Transverse colon (tissue), 4 donors: ENCODE data around the gene CHTF18. TPM values are rescaled to one million over a fixed set of nuclear protein-coding genes. Genes with fewer than 3 reads are reported as not detected.

Experiments used
- DNase-seq: peaks from one replicate; pipeline ENCODE4 v3.0.0-alpha.2; 2019
- H3K27ac ChIP-seq, 4 donors: fragments of 200-600 bp; sonication (generic); 2 replicates each; pipeline ENCODE4 v1.5.1; 2016 to 2018; ENCODE audit warnings: inconsistent platforms in 4 of 4
- H3K27me3 ChIP-seq: fragments of 200-600 bp; sonication (generic); 2 replicates; pipeline ENCODE4 v1.5.1; 2017; ENCODE audit warnings: inconsistent platforms
- H3K36me3 ChIP-seq, 4 donors: fragments of 200-600 bp; sonication (generic); 2 replicates each; pipeline ENCODE4 v1.5.1; 2017 to 2019; ENCODE audit warnings: inconsistent platforms in 4 of 4
- H3K4me1 ChIP-seq, 4 donors: fragments of 200-600 bp; sonication (generic); 2 replicates each; pipeline ENCODE4 v1.5.1; 2017 to 2020; ENCODE audit warnings: inconsistent platforms in 4 of 4
- H3K4me3 ChIP-seq, 4 donors: fragments of 200-600 bp; sonication (generic); 1 replicate in 1 of 4; 2 replicates in 3 of 4; pipeline versions ENCODE4 v1.5.1 to v1.6.1; 2017 to 2019; ENCODE audit warnings: inconsistent platforms in 4 of 4
- H3K9me3 ChIP-seq, 2 donors: fragments of 200-600 bp; sonication (generic); 2 replicates each; pipeline ENCODE4 v1.5.1; 2017 to 2019; ENCODE audit warnings: inconsistent platforms in 2 of 2
- CTCF ChIP-seq, 5 experiments: fragments of 200-600 bp in 3 of 5; fragments of 450-650 bp in 2 of 5; sonication (generic) in 3 of 5; IDR thresholded peaks; 1 replicate in 2 of 5; 2 replicates in 3 of 5; pipeline ENCODE4 v1.5.1; 2016 to 2017; ENCODE audit warnings: antibody characterized with exemption in 5 of 5, inconsistent platforms in 3 of 5, mild to moderate bottlenecking in 2 of 5, moderate library complexity in 1 of 5
- EP300 ChIP-seq: sonication (generic); formaldehyde crosslinking; IDR thresholded peaks from one replicate; pipeline ENCODE4 v1.6.1; 2017; ENCODE audit warnings: antibody characterized with exemption, low read depth
- POLR2A ChIP-seq: fragments of 450-650 bp; IDR thresholded peaks from one replicate; pipeline ENCODE4 v1.6.1; 2016; ENCODE audit warnings: antibody characterized with exemption, mild to moderate bottlenecking, moderate library complexity
- POLR2AphosphoS5 ChIP-seq, 3 donors: sonication (generic); formaldehyde crosslinking; IDR thresholded peaks; one replicate each; pipeline ENCODE4 v1.6.1; 2016; ENCODE audit warnings: antibody characterized with exemption in 3 of 3
- WGBS, 2 donors: methylation state at CpG; one replicate each; pipeline ENCODE4 v1.1.5; 2018; ENCODE audit warnings: low coverage in 1 of 2; 5-methylcytosine and 5-hydroxymethylcytosine counted together
- in situ Hi-C, 4 donors: fragments of 200-750 bp; cut with MboI; loops; one replicate each; pipeline versions ENCODE4 v1.15.0 to v1.15.1; 2017; ENCODE audit warnings: low sequenced_read_pairs in 3 of 4, low pct_ligation_motif_present in 1 of 4, low pct_unique_long_range_greater_than_20kb in 1 of 4
- intact Hi-C: fragments of 100-400 bp; cut with DNase I; formaldehyde crosslinking; loops from one replicate; pipeline ENCODE4 v1.15.1; 2023; ENCODE audit warnings: low total_unique reads
- total RNA-seq, 4 donors: library from RNA; depleted of rRNA; stranded (reverse); fragments of >200 nt; gene quantifications; one replicate each; pipeline ENCODE4 v1.1.0, GENCODE V29; 2016

Gene CHTF18
- total RNA-seq, 4 donors from 2014 or later: 4.6 to 33.4 (median 12.9) TPM

- intact Hi-C loops: no loop called here
- no peak overlapping the region for H3K4me3 ChIP-seq
- no peaks in the 10 kb centered on the region for H3K36me3 ChIP-seq
- in situ Hi-C loops: no loop called here
- H3K9me3 ChIP-seq: no peaks in the 10 kb centered on the region
- 65% methylated on average over 14 of the region's 33 CpGs; no CpG with 5 or more reads in 1 of the 2 donors for WGBS, 2 donors
- peaks cover 23% of the 10 kb centered on the region for H3K27me3 ChIP-seq
- no peaks in the 10 kb centered on the region for H3K4me1 ChIP-seq
- TF ChIP-seq CTCF (IDR thresholded peaks at IDR 0.05): no peak
- no peak for TF ChIP-seq EP300
- no peak for TF ChIP-seq POLR2A
- TF ChIP-seq POLR2AphosphoS5 (IDR thresholded peaks at IDR 0.05): no peak
- no peak overlapping the region for H3K27ac ChIP-seq
- DNase-seq: peak; percentile 50
Measured at GRCh38 chr16:795580-796229, 7.3 kb downstream of the CHTF18 start.

GRCh38 chr16:796296-797119 is 8.1 kb downstream of the CHTF18 start:
- no peaks in the 10 kb centered on the region for H3K4me1 ChIP-seq
- intact Hi-C loops (no loop called here), in situ Hi-C loops (no loop called here)
- no peak overlapping the region for H3K4me3 ChIP-seq
- DNase-seq: no peak
- peaks cover 31% of the 10 kb centered on the region for H3K27me3 ChIP-seq
- H3K27ac ChIP-seq: no peak overlapping the region
- 91% methylated on average over 38 of the region's 38 CpGs; no CpG with 5 or more reads in 1 of the 2 donors for WGBS, 2 donors
- H3K9me3 ChIP-seq: no peaks in the 10 kb centered on the region
- TF ChIP-seq POLR2AphosphoS5 (IDR thresholded peaks at IDR 0.05) (no peak), POLR2A (no peak), CTCF (IDR thresholded peaks at IDR 0.05) (no peak)
- no peaks in the 10 kb centered on the region for H3K36me3 ChIP-seq

- TF ChIP-seq POLR2A (no peak), CTCF (IDR thresholded peaks at IDR 0.05) (no peak), EP300 (no peak), POLR2AphosphoS5 (IDR thresholded peaks at IDR 0.05) (no peak)
- 93% methylated on average over 2 of the region's 2 CpGs; no CpG with 5 or more reads in 1 of the 2 donors for WGBS, 2 donors
- Histone ChIP-seq H3K36me3 (no peaks in the 10 kb centered on the region), H3K4me3 (no peak overlapping the region), H3K9me3 (no peaks in the 10 kb centered on the region), H3K4me1 (no peaks in the 10 kb centered on the region), H3K27me3 (peaks cover 36% of the 10 kb centered on the region), H3K27ac (no peak overlapping the region)
- DNase-seq: no peak
- in situ Hi-C loops (no loop called here), intact Hi-C loops (no loop called here)
Measured at GRCh38 chr16:797120-797420, 8.7 kb downstream of the CHTF18 start.

- TF ChIP-seq POLR2A (no peak), CTCF (IDR thresholded peaks at IDR 0.05) (no peak), POLR2AphosphoS5 (IDR thresholded peaks at IDR 0.05) (no peak), EP300 (no peak)
- Histone ChIP-seq H3K4me1 (no peaks in the 10 kb centered on the region), H3K36me3 (no peaks in the 10 kb centered on the region), H3K4me3 (no peak overlapping the region), H3K27ac (no peak overlapping the region), H3K9me3 (no peaks in the 10 kb centered on the region), H3K27me3 (peaks cover 42% of the 10 kb centered on the region)
- in situ Hi-C loops (no loop called here), intact Hi-C loops (no loop called here)
- 95% methylated on average over 18 of the region's 22 CpGs; no CpG with 5 or more reads in 1 of the 2 donors for WGBS, 2 donors
- DNase-seq: no peak
Measured at GRCh38 chr16:797686-798085, 9.3 kb downstream of the CHTF18 start.
